GM04504 (cell line): Measurements from ENCODE around the gene SLC8A3.
"Not testable (repeated sequence)": the region's sequence is repeated elsewhere in the genome, so short reads cannot be mapped to it uniquely, and the experiment has no call there.

Experiments
- DNase-seq: peaks from one replicate; pipeline ENCODE4 v3.0.0-alpha.2; 2012; ENCODE audit warnings: low read depth

The SLC8A3 gene, protein sequence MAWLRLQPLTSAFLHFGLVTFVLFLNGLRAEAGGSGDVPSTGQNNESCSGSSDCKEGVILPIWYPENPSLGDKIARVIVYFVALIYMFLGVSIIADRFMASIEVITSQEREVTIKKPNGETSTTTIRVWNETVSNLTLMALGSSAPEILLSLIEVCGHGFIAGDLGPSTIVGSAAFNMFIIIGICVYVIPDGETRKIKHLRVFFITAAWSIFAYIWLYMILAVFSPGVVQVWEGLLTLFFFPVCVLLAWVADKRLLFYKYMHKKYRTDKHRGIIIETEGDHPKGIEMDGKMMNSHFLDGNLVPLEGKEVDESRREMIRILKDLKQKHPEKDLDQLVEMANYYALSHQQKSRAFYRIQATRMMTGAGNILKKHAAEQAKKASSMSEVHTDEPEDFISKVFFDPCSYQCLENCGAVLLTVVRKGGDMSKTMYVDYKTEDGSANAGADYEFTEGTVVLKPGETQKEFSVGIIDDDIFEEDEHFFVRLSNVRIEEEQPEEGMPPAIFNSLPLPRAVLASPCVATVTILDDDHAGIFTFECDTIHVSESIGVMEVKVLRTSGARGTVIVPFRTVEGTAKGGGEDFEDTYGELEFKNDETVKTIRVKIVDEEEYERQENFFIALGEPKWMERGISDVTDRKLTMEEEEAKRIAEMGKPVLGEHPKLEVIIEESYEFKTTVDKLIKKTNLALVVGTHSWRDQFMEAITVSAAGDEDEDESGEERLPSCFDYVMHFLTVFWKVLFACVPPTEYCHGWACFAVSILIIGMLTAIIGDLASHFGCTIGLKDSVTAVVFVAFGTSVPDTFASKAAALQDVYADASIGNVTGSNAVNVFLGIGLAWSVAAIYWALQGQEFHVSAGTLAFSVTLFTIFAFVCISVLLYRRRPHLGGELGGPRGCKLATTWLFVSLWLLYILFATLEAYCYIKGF

DNA sequence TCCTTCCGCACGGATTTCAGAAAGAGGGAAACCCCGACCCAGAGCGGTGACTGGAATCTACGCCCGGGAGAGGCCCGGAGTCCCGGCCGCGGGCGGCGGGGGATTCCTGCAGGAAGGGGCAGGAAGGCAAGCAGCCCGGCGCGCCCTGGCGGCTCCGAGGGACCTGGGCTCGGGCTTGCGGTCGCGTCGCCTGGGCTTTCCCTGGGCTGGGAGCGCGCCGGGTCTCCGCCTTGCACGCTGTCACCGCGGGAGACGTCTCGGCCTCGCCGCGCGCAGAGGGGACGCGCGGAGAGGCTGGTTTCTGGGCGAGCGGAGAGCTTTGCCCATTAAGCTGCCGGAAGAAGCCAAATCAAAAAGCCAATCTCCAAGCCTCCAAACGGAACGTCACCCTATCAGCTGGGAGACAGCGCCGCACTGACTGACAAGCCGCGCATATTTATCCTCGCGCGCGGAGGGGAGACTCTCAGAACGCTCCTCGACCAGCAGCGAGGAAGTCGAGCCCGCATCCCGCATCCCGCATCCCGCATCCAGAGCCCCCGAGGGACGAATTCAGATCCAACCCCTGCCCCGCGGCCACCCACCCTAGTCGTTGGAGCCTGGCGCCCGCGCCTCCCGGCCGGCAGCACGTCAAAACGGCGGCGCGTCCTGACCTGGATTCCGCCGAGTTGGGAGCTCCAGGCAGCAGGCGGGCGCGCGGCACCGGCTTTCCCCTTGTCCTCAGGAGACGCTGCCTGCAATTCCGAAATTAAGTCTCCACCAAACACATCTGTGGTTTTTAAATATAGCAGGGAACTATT, at the start of gene SLC8A3:
Gene SLC8A3, minus strand, starts transcription at position 293 of the 797 bp plus-strand sequence. CDS start 20,529 bp downstream, outside the sequence.
- DNase-seq = peak; percentile 12

DNA sequence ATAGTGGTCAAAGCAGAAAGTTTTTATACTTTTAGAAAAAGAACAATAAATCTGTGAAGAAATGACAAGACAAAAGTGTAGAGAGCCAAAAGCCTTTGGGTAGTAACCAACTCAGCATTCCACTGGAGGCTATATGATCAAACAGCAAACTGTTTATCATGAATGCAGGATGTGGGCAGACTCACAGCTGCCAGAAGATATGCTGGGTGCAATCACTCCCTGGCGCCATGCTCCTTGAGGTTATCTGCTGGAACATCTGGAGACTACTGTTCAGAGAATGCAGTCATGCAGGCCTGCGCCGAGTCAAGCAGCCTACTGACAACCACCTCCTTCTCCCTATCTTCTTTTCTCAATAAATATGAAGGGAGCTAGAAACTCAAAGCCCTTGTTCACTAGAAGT, 49.0 kb upstream of the SLC8A3 start:
- no peak for DNase-seq

DNA sequence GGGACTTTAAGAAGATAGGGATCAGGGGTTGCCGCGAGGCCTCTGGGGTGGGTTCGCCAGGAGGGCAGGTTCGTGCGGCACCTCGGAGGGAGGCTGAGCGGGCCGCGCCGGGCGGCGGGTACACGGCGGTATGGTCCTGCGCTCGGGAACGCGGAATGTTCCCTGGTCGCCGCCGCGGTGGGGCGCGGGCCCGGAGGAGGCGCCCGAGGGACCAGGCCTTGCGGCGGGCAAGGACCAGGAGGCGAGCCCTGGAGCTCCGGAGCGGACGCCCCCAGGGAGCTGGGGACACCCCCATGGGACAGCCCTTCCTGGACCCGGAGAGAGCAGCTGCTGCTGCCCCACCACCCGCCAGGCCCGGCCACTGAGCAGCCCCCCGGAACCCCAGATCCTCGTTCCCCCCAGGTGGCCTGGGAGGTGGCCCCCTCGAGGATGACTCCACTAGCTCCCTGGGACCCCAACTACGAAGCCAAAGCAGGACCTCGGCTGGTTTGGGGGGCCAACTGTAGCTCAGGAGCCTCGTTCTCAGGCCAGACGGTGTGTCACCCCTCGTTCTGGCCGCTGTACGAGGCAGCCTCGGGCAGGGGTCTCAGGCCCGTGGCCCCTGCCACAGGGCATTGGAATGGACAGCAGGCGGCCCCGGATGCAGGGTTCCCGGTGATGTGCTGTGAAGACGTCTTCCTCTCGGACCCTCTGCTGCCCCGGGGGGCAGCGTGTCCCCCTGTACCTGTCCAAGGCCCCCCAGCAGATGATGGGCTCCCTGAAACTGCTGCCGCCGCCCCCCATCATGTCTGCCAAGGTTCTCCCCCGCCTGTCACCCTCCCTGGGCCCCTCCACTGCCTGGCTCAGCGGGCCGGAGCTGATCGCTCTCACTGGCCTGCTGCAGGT, 45.6 kb upstream of the SLC8A3 start:
- DNase-seq = no peak

DNA sequence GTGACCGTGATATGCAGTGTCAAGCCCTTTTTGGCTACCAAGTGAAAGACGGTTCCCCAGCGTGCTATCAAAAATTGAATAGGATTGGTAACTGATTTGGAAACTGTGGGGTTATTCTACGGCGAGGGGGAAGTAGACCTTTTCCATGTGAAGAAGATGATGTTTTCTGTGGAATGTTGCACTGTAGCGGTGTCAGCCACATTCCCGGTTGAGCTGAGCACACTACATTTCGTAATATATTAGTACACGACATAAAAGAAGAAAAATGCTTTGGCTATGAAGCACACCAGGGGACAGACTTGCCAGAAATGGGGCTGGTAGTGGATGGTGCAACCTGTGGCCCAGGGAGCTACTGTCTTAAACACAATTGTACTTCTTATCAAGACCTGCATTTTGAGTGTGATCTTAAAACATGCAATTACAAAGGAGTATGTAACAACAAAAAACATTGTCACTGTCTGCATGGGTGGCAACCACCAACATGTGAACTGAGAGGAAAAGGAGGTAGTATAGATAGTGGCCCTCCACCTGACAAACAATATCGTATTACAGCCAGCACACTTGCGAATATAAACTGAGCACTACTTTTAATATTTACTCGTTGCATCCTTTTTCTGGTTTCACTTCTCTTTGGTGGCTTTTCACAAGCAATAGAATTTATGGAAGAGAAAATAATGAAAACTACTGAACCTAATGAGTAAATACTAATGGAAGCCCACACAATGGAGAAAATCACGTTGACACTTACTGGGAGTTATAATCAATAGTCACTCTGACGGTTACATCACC, 43.2 kb upstream of the SLC8A3 start:
- not testable (repeated sequence) for DNase-seq

DNA sequence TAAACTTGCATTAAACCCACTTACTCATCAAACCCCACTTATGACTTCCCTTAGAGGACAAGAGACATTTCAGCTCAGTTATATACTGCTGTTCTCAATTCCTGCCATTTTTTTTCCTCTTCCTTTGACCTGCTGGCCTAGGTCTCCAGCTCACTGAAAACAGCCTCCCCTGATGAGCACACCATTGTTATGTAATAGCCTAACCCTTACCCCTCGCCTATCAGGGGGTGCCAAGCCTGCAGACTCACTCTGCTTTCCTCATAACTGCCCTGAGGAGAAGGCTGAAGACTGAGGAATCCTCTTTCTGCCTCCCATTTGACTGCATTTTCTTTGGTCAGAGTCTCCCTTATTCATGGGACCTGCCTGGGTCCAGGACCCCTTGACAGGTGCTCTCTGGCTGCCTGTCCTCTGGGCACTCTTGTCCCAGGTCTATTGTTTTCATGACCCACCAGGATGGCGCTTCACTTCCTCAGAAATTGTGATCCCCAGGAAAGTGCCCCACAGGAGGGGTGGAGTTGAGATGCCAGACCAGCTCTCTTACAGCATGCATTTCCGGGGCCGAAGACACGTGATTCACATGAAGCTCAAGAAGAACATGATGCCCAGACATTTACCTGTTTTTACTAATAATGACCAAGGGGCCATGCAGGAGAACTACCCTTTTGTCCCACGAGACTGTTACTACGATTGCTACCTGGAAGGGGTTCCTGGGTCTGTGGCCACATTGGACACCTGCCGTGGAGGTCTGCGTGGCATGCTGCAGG, 41.3 kb upstream of the SLC8A3 start:
- DNase-seq = not testable (repeated sequence)

DNA sequence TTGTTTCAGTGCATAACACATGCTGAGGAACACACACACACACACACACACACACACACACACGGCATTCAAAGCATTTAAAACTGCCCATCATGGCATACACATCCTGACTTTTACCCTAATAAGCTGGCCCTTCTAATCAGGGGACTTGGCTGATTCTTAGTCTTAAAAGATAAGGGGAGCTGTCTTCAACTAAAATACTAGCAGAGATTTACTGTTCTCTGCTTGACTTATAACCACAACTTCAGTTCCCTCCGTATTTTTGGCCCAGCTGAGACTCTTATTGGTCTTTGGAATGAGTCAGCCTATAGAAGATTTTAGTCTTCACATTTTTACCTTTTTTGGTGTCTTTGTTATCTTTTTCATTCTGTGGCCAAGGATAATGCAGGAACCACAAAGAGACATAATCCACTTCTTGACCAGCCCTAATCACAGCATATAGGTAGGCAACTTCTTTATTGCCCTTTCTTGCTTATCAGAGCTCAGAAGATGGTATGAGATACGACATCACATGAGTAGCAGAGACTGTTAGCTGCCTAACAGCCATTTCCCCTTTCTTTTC, 25.1 kb upstream of the SLC8A3 start:
- no peak for DNase-seq

DNA sequence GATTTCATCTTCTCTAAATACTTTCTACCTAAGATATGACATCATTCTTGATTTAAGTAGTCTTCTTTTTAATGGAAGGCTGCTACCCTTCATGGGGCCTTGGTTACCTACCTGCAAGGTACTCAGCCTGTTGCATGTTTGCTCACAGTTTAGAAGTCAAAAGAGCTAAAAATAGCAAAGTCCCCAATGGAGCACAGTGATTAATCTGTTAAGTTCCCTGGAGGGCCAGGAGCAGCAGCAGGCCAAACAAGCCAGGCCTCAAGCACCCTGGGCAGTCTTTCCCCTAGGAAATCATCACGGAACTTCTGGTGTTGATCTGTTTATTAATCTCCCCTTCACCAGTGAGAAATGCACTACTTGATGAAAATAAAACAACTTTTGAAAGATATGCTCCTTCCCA, 24.0 kb upstream of the SLC8A3 start:
- no peak for DNase-seq

DNA sequence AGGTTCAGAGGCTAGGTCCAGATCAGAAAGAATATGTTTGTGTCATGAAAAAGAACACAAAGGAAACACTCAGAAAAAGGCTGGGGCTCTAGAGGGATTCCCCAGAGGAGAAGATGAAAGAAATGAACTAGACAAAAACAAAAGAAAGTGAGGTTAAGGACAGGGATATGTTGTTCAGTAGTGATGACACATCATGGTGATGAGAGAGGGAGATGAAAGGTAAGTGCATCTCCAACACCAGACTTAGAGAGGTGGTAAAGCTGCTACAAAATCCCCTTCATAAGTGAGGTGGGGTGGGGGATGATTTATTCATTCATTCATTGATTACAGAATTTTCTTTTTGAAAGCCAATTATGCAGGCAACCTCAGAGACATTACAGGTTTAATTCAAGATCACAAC, 19.6 kb upstream of the SLC8A3 start:
- DNase-seq = no peak

DNA sequence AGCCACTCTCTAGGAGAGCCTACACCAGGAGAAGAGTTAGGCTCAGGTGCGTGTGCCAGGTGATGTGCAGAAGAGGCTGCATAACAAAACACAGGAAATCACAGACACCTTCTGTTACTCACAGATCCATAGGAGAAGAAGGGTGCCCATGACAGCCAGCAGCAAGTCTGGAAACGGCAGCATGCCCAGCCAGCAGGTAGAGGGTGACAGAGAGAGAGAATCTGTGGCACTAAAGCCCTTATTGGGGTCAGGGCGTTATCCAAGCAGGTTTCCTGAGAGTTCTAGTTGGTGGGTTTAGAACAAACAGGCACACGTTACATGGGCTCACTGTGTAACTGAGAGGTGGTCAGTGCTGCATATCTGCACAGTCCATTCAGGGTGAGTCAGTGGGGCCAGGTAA, 14.9 kb upstream of the SLC8A3 start:
- no peak for DNase-seq

DNA sequence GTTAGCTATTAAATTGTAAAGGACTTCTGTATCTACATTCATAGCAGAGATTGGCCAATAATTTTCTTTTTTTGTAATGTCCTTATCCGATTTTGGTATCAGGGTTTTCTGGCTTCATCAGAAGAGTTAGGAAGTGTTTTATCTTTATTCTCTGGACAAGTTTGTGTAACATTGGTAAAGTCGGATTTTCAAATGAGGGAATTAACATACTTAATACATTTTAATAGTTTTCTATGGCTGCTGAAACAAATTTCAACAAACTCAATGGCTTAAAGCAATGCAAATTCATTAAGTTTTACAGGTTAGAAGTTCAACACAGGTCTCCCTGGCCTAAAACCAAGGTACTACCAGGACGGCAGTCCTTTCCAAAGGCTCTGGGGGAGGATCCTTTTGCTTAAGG, 13.2 kb upstream of the SLC8A3 start:
- DNase-seq = no peak

DNA sequence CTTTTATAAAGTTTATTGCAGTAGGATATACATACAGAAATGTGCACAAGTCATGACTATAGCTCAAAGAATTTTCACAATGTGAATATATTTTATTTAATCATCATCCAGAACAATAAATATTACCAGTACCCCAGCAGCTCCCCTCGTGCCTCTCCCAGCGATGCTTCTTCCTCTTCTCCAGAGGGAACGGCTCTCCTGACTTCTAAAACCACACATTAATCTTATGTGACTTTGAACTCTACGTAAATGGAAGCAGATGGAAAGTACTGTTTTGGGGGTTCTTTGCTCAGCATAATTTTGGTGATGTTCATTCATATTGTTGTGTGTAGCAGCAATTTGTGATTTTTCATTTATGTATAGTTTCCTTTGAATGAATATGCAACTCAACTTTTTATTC, 4.6 kb upstream of the SLC8A3 start:
- no peak for DNase-seq

DNA sequence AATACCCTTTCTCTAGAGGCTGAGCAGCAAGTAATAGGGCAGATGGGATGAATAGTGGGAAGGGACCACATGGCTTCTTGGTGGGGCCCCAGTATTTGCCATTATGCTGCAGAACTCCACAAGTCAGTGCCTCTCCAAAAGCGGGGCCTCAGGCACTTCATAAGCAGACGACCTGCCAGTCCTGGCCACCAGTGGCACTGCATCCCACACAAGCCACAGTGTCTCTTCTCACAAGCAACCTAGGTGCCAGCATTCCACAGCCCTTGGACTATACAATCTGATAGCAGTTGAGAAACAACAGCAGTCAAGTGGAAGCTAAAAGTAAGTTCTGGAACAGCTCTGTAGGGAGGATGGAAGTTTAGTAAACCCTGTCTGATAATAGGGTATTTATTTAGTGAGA, 4.2 kb upstream of the SLC8A3 start:
- no peak for DNase-seq

DNA sequence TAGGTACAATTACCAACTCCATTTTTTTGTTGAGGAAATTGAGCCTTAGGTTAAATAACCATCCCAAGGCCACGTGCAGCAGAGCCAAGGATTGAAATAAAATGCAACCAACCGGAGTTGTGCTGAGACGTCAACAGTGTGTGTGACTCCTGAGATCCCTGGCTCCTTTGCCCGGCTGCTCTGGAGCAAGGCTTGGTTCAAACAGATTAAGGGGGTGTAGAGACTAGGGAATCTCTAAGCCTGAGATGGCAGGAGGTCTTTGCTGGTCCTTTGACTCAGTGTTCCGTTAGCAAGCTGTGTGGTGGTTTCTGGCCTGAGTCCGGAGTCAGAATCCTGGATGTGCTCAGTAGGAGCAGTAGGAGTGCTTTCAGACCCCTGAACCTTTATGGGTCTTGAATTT, 1.4 kb upstream of the SLC8A3 start:
- DNase-seq = no peak

DNA sequence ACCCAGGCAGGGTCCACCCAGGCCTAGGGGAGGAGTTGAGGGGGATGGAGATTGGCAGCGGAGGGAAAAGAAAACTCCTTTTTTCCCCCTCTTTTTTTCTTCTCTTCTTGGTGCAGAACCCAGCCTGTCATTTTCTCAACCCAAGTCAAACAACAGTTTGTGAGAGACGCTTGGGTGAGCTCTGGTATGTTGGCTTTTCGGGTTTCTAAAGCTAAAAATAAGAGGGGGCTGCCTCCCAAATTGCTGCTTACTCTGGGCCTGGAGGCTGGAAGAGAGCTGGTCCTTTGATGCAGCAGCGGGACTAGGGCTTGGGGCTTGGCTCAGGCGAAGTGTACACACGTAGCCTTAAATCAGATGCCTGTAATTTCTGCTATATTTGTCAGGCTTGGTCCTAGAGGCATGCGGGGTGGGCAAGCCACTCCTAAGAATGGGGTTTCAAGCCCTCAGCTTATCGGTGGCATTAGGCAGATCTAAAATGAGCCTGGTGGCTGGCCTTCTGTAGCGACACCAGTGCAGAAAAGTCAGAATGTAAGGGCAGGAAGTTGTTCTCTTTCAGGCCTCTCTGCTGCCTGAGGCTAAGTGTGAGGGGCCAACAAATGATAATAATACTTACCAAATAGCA, 816 bp upstream of the SLC8A3 start:
- no peak for DNase-seq

DNA sequence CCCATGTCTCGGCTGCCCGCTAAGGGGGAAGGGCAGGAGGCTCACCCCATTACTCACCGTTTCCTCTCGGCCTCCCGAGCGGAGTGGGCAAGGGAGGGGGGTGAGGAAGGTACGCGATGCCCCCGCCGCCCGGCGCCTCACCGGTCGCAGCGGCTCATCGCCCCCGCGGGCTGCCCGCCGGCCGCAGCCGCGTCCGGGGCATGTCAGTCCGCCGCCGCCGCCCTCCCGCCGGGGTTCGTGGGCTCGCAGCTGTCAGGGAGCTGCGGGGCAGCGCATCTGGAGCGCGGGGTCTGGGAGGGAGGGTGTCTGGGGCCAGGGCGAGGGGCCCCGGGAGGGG, 461 bp downstream of the SLC8A3 start:
- no peak for DNase-seq

DNA sequence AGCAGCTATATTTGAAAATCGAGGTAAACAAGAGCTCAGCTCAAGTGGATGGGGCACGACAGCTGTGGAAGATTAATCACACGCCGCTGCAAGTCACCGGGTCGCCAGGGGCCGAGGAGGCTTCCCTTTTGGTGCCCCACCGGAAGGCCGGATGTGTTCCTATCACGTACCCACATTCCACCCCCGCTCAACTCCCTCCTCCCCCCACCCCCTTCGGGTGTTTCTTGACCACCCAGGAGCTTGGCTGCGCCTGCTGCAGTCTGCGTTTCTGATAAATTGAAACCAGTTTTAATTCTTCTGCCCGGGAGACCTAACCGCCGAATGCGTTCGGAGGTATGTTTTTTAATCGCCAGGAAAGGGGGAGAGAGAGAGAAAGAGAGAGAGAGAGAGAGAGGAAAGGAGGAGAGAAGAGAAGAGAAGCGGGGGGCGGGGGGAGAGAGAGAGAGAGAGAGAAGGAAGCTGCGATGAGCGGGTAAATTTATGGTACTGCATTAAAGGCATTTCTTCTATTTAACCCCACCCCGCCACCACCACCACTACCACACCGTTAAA, 1.8 kb downstream of the SLC8A3 start:
- DNase-seq = no peak

DNA sequence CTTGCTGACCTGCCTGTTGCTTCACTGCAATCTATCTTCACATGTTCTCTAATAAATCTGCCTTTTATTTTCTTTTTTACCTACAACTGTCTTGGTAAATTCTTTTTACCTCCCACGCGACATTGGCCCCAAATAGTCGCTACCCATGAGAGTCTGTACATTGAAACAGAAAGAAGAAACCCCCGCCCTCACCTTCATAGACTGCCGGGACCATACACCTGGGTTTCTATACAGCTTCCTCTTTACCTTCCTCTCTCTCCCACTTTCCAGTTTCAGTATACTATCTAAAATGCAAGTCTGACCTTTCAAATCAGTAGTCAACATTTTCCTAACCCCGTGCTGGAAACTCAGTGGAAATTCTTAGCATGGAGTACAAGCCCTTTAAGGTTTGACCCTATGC, 4.8 kb downstream of the SLC8A3 start:
- no peak for DNase-seq

DNA sequence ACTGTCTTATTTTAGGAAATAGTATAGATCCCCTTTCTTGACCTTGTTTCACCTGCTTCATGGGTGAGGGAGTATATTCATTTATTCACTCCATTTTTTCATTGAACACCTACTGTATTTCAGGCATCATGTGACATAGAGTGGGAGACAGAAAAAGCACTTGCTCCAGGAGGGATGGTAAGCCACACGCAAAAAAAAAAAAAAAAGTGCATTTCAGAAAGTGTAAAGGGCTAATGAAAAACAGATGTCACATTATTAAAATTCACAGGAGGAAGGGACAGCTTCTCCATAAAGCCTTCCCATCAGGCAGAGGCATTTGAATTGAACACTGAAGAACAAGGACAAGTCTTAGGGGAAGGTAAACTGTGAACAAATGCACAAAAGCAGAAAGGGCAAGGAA, 7.5 kb downstream of the SLC8A3 start:
- DNase-seq = no peak

DNA sequence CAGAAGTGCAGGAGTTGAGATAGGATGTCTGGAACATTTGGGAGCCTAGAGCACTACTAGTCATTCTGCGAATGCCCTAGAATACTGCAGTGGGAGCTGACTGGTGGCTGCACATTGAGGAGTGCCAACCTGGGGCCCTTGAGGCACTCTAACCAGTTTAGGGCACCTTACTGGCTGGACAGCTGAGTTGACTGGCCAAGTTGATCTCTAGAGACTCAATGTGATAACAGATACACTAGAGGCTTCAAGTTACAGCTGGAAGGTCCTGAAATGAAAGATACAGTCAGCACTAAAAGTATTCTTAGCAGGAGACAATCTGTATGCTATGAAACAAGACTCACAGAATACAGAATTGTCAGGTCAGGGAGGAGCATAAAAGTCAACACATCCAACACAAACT, 8.0 kb downstream of the SLC8A3 start:
- DNase-seq = no peak
